Stimulated activated CD4-positive, alpha-beta T cell treated with anti-CD3 and anti-CD28 coated beads, Interleukin-12 subunit alpha, Interleukin-12 subunit beta, amount 100 ng/mL, for 4 hours (primary cell): Measurements from ENCODE around the gene ABCC4.
A peak's percentile ranks its signal among the peaks of the same experiment; 100 is the strongest.
"Not testable (repeated sequence)": the region's sequence is repeated elsewhere in the genome, so short reads cannot be mapped to it uniquely, and the experiment has no call there.

Experiments
- DNase-seq: peaks from one replicate; pipeline ENCODE4 v3.0.0-alpha.2; 2020

Gene ABCC4

DNA sequence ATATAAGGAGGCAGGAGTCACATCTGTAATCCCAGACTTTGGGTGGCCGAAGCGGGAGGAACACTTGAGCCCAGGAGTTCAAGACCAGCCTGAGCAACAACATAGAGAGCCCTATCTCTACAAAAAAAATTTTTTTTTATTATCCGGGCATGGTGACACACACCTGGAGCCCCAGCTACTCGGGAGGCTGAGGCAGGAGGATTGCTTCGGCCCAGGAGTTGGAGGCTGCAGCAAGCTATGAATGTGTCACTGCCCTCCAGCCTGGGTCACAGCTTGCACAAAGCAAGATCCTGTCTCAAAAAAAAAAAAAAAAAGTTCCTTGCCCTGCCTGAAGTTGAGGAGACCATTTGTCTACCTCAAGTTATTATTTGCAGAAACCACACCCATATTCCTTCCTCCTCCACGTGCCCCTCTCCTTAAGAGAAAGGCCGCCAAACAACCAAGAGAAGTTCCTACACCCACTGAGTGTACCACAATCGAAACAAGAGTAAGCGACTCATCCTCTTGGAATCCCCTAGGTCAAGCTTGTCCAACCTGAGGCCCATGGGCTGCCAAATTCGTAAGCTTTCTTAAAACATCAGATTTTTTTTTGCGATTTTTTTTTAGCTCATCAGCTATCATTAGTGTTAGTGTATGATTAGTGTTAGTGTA is 2.2 kb downstream of the ABCC4 start:
- no peak for DNase-seq

DNA sequence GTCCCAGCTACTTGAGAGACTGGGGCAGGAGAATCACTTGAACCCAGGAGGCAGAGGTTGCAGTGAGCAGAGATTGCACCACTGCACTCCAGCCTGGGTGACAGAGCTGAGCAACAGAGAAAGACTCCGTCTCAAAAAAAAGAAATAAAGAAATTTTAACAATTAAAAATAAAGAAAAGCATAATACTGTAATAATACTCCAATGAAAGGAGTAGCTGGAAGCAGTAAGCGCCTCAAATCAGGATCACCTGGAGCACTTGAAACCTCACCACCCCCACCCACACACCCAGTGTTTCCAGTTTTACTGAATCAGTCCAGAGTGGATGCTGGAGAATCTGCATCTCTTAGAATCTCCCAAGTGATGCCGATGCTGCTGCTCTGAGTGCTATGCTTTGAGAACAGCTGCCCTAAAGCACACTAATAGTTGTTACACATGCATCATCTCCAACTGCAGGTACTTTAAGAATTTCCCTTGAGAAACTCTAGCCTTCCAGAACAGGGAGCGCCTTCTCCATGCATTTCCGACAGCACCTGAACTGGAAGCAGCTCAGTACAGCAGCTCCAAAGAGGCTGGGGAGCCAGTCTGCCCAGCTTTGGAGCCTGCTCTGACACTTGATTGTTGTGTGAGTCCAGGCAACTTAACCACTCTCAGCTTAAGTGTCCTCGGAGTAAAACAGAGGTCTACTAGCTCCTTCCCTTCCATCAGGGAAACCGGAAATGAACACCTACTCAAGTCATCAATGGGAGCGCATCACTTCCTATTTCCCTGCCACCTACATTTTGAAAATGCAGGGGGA is 2.9 kb downstream of the ABCC4 start:
- DNase-seq, result no peak

DNA sequence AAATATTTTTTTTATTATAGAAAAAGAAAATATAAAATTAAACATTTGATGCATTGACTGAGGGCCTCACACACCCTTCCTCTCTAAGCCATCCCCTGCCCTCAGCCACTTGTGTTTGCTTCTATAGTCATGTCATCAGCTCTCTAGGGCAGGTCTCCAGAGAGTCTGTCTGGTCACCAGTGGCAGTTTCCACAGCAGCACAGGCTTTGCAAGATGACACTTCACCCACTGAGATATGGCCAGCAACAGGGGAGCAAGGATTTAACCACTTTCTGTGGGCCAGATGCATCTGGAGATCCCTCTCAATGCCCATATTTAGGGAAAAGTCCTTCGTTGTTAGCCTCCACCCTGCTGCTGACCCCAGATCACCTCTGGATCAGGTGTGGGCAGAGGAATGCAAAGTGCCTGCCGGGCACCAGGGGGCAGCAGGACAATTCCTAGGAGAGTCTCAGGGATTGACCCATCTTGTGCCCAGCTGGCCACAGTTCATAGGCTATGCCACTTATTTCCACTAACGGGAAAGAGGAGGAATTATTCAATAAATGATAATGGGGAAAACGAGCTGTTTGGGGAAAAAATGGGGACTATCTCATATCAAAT is 4.8 kb downstream of the ABCC4 start:
- DNase-seq, result peak; percentile 13

DNA sequence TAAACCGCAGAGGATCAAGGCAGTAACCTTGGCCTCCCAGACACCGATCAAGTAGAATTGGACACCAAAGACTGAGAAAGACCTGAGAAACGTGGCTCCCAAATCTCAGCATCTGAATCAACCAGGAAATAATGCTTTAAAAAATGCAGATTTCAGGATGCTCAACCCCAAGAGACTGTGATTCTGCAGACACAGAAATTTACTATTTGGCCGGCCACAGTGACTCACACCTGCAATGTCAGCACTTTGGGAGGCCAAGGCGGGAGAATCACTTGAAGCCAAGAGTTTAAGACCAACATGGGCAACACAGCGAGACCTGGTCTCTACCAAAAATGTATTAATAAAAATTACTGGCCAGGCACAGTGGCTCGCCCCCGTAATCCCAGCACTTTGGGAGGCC is 6.2 kb downstream of the ABCC4 start:
- DNase-seq, result no peak

DNA sequence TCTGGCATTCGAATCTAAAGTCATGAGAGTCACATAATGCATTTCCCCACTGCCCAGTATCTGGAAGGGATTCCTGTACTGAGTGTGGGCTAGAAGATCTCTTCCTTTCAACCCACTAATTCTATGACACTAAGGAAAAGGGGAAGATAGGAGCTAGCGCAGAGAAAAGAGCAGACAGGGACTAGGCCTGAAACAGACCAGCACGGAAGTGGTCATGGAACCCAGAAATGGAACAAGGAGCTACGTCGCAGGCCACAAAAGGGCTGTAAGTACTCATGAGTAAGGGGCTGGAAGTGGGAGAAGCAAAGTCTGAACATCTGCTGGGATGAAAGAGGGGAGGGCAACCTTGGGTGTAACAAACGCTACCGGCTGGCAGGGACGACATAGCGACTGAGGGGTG is 8.6 kb downstream of the ABCC4 start:
- no peak for DNase-seq

DNA sequence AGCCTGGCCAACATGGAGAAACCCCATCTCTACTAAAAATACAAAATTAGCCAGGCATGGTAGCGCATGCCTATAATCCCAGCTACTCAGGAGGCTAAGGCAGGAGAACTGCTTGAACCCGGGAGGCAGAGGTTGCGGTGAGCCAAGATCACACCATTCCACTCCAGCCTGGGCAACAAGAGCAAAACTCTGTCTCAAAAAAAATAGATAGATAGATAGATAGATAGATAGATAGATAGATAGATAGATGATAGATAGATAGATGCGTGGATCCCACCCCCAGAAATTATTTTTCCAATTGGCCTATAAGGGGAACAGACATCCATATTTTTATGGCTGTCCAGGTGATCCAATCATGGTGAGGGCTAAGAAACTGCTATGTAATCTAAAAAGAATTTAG is 11.3 kb downstream of the ABCC4 start:
- not testable (repeated sequence) for DNase-seq

DNA sequence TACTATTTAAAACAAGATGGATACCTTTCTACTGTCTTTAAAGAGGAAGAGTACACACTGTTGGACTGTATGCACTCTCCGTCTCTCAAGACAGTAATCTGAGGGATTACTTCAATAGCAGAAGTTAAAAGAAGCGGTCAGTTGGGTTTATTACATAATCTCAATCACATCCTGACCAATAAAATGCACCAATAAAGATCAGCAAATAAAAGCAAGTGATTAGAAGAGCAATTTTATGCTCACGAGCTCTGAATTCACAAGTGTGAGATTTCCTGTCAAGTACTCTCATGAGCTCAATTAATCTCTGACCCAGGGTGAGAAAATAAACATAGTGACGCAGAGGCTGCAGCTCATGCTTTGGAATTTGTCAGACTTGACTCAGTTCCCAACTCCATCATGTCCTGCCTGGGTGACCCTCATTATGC is 12.2 kb downstream of the ABCC4 start:
- no peak for DNase-seq

DNA sequence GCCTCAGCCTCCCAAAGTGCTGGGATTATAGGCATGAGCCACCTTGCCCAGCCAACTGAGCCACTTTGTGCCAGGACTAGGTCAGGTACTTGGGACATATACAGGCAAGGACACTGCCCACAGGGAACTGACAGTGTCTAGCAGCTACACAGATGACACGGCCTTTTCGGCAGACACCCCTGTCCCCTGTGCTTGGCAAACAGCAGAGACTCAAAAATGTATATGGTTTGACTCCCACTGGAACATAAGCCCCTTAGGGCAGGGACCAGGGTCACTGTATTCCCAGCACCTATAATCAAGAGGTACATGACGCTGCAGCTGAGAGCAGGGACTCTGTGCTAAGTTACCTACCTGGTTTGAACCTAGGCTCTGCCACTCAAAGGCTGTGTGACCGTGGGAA is 16.8 kb downstream of the ABCC4 start:
- no peak for DNase-seq

DNA sequence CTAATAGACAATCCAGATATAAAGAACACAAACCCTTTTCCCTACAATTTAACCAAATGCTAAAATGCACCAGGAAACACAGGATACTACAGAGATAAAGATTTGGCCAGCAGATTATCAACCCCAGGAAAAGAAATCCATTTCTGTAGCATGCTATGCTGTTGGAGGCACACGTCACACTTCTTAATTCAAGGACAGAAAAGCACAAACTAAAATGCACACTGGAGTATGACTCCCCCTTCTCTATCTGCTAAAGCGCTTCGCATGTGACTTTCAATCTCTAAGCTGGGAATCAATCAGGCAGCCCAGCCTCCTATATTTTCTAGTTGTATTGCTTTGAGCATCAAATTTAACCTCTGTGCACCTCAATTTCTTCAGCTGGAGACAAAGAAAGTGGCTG is 22.2 kb downstream of the ABCC4 start:
- DNase-seq, result no peak

DNA sequence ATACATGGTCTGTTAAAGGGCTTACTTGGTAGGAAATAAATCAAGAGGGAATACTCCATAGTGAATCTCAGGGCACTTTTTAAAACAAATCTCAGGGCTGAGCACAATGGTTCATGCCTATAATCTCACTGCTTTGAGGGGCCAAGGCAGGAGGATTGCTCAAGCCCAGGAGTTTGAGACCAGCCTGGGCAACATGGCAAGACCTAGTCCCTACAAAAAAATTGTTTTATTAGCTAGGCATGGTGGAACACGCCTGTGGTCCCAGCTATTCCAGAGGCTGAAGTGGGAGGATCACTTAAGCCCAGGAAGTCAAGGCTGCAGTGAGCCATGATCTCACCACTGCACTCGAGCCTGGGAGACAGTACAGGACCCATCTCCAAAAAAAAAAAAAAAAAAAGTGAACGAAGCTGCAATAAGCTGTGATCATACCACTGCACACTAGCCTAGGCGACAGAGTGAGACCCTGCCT is 25.2 kb downstream of the ABCC4 start:
- no peak for DNase-seq

DNA sequence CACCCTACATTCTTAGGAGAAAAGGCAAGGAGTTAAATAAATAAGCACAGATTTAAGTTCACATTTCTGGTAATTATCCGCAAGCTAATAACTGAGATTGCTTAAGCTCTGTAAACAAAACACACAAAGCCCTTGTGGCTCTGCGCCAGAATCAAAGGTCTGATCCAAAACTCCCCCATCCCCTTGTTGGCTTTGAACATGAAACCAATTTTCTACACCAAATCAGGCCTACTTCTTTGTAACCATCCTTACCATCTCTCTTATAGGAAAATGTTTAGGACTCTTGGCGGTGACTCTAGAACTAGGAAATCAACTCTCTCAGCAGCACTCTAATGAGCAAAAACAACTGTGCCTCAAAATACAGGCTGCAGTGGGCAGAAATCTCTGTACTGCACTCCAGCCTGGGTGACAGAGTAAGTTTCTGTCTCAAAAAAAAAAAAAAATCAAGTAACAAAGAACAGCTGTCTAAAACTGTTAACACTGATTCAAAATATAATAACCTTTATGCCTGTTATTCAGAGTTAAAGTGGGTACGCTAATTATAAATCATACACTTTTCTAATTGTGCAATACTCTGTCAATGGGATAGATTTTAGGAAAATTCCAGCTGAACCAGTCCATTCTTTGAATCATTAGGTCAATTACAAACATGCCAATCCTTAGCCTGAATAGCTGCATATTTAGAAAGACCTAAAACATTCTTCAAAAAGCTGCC is 25.8 kb downstream of the ABCC4 start:
- DNase-seq, result no peak

DNA sequence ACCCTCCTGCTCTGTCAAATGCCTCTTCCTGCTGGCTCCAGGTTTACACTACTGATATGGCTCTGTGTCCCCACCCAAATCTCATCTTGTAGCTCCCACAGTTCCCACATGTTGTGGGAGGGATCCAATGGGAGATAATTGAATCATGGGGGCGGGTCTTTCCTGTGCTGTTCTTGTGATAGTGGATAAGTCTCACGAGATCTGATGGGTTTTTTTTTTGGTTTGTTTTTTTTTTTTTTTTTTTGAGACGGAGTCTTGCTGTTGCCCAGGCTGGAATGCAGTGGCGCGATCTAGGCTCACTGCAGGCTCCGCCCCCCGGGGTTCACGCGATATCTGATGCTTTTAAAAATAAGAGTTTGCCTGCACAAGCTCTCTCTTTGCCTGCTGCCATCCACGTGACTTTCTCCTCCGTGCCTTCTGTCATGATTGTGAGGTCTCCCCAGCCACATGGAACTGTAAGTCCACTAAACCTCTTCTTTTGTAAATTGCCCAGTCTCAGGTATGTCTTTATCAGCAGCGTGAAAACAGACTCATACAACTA is 27.6 kb downstream of the ABCC4 start:
- not testable (repeated sequence) for DNase-seq

DNA sequence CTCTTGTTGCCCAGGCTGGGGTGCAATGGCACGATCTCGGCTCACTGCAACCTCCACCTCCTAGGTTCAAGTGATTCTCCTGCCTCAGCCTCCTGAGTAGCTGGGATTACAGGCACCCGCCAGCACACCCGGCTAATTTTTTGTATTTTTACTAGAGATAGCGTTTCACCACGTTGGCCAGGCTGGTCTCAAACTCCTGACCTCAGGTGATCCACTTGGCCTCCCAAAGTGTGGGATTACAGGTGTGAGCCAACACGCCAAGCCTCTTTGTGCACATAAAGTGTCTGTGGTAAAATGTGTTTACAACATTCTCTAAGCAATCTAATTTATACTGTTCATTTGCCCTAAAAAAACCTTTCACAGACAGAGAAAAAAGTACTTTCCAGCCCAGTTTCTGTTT is 29.2 kb downstream of the ABCC4 start:
- not testable (repeated sequence) for DNase-seq

DNA sequence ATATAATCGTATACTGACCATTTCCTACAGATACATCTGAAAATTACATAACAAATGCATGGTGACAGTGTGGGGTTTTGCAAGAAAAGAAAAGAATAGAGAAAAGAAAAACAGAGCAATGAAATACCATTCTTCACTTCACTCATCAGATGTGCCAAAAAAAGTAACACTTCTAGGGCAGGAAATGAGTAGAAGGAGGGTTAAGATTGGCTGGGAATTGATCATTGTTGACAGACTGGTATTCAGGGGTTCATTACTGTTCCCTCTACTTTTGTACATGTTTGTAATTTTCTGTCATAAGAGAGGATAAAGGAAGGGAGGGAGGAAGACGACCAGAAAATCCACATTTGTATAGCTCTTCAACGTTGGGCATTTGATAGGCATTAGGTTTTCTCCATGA is 31.5 kb downstream of the ABCC4 start:
- DNase-seq, result no peak

DNA sequence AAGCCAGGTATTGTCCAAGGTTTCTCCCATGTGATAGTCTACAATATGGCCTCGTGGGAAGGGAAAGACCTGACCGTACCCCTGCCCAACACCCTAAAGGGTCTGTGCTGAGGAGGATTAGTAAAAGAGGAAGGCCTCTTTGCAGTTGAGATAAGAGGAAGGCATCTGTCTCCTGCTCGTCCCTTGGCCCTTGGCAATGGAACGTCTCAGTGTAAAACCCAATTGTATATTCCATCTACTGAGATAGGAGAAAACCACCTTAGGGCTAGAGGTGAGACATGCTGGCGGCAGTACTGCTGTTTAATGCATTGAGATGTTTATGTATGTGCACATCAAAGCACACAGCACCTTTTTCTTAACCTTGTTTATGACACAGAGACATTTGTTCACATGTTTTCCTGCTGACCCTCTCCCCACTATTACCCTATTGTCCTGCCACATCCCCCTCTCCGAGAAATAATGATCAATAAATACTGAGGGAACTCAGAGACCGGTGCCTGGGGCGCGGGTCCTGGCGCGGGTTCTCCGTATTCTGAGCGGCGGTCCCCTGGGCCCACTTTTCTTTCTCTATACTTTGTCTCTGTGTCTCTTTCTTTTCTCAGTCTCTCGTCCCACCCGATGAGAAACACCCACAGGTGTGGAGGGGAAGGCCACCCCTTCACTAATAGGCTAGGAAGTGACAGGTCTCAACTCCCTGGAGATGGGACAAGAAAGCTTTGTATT is 32.7 kb downstream of the ABCC4 start:
- DNase-seq, result not testable (repeated sequence)

DNA sequence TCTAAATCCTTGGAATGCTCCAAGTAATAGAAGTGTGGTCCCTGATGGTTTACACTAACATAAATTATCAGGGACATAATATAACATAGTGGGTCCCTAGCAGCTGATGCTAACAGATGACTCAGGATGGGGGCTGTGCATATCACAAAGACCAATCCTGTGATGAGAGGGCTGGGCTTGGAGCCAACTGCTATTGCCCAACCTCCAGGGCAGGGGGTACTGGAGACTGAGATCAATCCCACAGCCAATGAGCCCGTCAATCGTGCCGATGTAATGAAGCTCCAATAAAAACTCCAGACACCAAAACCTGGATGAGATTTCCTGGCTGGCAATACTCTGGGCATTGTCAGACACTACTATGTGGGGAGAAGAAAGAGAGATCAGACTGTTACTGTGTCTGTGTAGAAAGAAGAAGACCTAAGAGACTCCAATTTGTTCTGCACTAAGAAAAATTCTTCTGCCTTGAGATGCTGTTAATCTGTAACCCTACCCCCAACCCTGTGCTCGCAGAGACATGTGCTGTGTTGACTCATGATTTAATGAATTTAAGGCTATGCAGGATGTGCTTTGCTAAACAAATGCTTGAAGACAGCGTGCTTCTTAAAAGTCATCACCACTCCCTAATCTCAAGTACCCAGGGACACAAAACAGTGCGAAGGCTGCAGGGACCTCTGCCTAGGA is 33.4 kb downstream of the ABCC4 start:
- DNase-seq, result no peak

DNA sequence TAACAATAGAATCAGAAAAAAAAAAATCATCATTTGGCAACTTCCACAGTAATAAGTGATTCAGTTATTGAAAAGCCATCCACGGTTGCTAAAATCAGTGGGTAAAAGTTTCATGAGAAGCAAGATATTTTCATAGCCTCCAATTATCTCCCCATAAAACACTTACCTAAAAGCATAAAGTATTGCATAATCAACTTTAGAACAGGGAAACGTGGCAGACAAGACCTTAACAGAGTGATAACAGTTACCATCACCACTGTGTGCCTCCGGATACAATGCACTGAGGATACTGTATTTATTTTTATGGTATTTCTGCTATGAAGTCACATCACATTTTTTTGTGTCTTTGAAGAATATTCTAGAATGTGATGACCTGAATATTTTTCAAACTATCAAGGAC is 37.0 kb downstream of the ABCC4 start:
- DNase-seq, result no peak

DNA sequence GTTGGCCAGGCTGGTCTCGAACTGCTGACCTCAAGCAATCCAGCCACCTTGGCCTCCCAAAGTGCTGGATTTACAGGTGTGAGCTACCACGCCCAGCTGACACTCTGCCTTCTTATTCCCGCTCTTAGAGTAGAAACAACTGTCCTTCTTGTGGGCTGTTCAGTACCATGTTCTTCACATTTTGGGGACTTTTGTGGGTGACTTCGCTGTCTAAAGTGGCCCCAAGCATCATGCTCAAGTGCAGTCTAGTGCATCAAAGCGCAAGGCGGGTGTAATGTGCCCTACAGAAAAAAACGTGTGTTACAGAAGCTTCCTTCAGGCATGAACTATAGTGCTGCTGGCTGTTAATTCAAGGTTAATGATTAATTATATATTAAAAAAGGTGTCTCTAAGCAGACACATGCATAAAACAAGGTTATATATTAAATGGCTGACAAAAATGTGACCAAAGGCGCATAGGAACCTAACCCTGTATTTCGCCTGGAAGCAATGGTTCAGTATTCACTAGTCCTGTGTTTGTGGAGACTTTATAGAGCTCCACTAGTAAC is 38.3 kb downstream of the ABCC4 start:
- DNase-seq, result no peak

DNA sequence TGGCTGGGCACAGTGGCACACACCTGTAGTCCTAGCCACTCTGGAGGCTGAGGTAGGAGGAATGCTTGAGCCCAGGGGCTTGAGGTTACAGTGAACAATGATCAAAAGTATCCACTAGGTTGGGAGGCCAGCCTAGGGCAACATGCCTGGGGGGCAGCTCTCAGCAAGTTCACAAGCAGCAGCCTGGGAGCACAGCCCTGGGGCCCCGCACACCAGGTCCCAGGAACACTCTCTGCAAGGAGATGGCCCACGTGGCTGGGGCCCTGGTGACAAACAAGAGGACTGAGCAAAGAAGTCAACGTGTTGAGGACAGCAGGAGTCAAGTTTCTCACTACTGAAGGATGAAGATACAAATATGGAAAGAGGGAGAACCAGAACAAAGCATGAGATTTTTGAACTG is 39.3 kb downstream of the ABCC4 start:
- no peak for DNase-seq

DNA sequence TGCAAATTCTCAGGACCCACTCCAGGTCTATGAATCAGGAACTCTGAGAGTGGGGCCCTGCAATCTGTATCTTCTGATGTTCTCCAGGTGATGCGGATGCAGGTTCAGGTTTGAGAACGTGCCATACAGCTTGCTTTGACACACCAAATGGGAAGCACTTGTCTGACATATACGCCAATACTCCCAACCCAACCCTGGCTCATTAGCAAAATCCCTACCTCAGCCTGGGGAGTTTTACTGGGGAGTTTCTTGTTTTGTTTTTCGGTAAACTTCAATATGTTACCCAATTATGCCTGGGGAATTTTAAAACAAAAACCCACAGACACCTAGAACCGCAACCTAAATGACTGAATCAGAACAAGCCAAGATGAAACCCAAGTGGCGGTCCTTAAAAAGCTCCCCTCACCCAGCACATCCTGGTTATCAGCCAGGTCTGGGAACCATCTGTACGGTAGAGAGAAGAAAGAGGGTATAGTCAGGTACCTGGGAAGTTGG is 41.2 kb downstream of the ABCC4 start:
- DNase-seq, result no peak

DNA sequence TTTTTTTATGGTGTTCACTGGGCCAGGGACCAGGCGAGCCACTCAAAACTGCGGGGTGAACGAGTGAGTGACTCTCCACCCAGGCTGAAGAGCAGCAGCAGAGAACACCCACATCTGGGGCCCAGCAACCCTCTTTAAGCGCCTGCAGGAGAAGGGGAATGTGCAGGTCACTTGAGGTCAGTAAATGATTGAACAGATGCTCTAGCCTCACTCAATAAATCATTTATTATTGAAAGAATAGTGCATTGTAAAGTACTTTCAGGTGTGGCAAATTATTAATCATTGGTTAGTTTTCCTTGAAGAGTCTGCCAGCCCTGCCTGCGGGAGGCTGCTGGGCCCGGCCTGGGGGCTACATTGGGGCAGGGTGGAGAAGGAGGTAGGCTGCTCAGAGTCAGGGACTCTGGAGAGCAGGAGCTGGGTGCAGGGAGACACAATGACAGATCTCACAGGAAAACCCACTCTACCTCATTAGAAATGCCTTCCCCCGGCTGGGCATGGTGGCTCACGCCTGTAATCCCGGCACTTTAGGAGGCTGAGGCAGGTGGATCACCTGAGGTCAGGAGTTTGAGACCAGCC is 42.5 kb downstream of the ABCC4 start:
- no peak for DNase-seq
